ENCODE results near the gene BSDC1.

- TF ChIP-seq CTCF (IDR thresholded peaks at IDR 0.05; ENCODE audit: insufficient read depth, low read depth, low read length) (no peak), EZH2 (IDR thresholded peaks at IDR 0.05; ENCODE audit: insufficient read depth, low read length) (no peak)
Measured at GRCh38 chr1:32427264-32427963, 33.2 kb upstream of the BSDC1 start.
